GM21576 (cell line): ENCODE data around the gene SLC5A2.
A peak's percentile ranks its signal among the peaks of the same experiment; 100 is the strongest.
"Not testable (repeated sequence)": the region's sequence is repeated elsewhere in the genome, so short reads cannot be mapped to it uniquely, and the experiment has no call there.

Experiments used
- ATAC-seq: cut with Tn5 transposase; IDR thresholded peaks from one replicate; pipeline ENCODE4 v1.9.1; 2021; ENCODE audit warnings: mild to moderate bottlenecking, moderate library complexity; ENCODE audit not compliant: unreplicated experiment

The SLC5A2 gene

GRCh38 chr16:31474773-31475738 is 7.9 kb upstream of the SLC5A2 start:
- no peak for ATAC-seq

GRCh38 chr16:31475946-31476302 is 7.0 kb upstream of the SLC5A2 start:
- no peak for ATAC-seq

GRCh38 chr16:31476303-31477219 is 6.4 kb upstream of the SLC5A2 start:
- ATAC-seq, result peak; percentile 67

- ATAC-seq, result peak; percentile 27
These were observed 5.4 kb upstream of the SLC5A2 start for GRCh38 chr16:31477220-31478216.

- ATAC-seq, result no peak
These were observed 4.0 kb upstream of the SLC5A2 start for GRCh38 chr16:31478956-31479355.

GRCh38 chr16:31479751-31480150 is 3.2 kb upstream of the SLC5A2 start:
- ATAC-seq, result no peak

- ATAC-seq, result no peak
These were observed 1.9 kb upstream of the SLC5A2 start for GRCh38 chr16:31480851-31481536.

GRCh38 chr16:31484048-31484447 is 1.1 kb downstream of the SLC5A2 start:
- not testable (repeated sequence) for ATAC-seq

- ATAC-seq, result no peak
These were observed 1.7 kb downstream of the SLC5A2 start for GRCh38 chr16:31484491-31485171.

GRCh38 chr16:31485571-31485970 is 2.6 kb downstream of the SLC5A2 start:
- no peak for ATAC-seq

- no peak for ATAC-seq
These were observed 3.1 kb downstream of the SLC5A2 start for GRCh38 chr16:31486045-31486444.

- no peak for ATAC-seq
These were observed 4.3 kb downstream of the SLC5A2 start for GRCh38 chr16:31487071-31487719.

GRCh38 chr16:31487720-31488467 is 5.0 kb downstream of the SLC5A2 start:
- no peak for ATAC-seq

GRCh38 chr16:31488468-31489297 is 5.8 kb downstream of the SLC5A2 start:
- no peak for ATAC-seq

- ATAC-seq, result no peak
These were observed 6.3 kb downstream of the SLC5A2 start for GRCh38 chr16:31489298-31489564.

- ATAC-seq, result no peak
These were observed 7.0 kb downstream of the SLC5A2 start for GRCh38 chr16:31489616-31490584.
